NCI-H510A treated with DMSO at 0.1 percent for 48 hours (cell line): ENCODE data around the gene SF3A1.

Experiments
- DNase-seq: peaks from one replicate; lab custom pipeline; 2025; lab: John Stamatoyannopoulos, UW

SF3A1 gene

GRCh38 chr22:30323246-30323645, 33.4 kb downstream of the SF3A1 start:
- peak; percentile 52 for DNase-seq

GRCh38 chr22:30321461-30321860, 35.2 kb downstream of the SF3A1 start:
- DNase-seq, result no peak

- no peak for DNase-seq
Measured at GRCh38 chr22:30320021-30320556, 36.6 kb downstream of the SF3A1 start.

- DNase-seq, result no peak
Measured at GRCh38 chr22:30318799-30319419, 37.8 kb downstream of the SF3A1 start.

GRCh38 chr22:30317778-30318177, 38.9 kb downstream of the SF3A1 start:
- DNase-seq, result no peak

GRCh38 chr22:30315962-30316576, 40.6 kb downstream of the SF3A1 start:
- DNase-seq, result no peak

GRCh38 chr22:30314915-30315314, 41.8 kb downstream of the SF3A1 start:
- DNase-seq, result no peak

GRCh38 chr22:30313527-30314363, 42.9 kb downstream of the SF3A1 start:
- no peak for DNase-seq

- DNase-seq, result no peak
Measured at GRCh38 chr22:30312053-30312452, 44.6 kb downstream of the SF3A1 start.

GRCh38 chr22:30310881-30311771, 45.6 kb downstream of the SF3A1 start:
- no peak for DNase-seq

GRCh38 chr22:30309951-30310741, 46.5 kb downstream of the SF3A1 start:
- peak; percentile 17 for DNase-seq

- DNase-seq, result no peak
Measured at GRCh38 chr22:30308518-30309230, 48.0 kb downstream of the SF3A1 start.

- no peak for DNase-seq
Measured at GRCh38 chr22:30308093-30308492, 48.6 kb downstream of the SF3A1 start.

GRCh38 chr22:30307041-30307574, 49.6 kb downstream of the SF3A1 start:
- no peak for DNase-seq

- DNase-seq, result no peak
Measured at GRCh38 chr22:30306627-30307011, 50.1 kb downstream of the SF3A1 start.

- no peak for DNase-seq
Measured at GRCh38 chr22:30305906-30306626, 50.6 kb downstream of the SF3A1 start.

- no peak for DNase-seq
Measured at GRCh38 chr22:30305519-30305905, 51.2 kb downstream of the SF3A1 start.

- DNase-seq, result peak; percentile 27
Measured at GRCh38 chr22:30304495-30305244, 52.0 kb downstream of the SF3A1 start.

GRCh38 chr22:30302810-30303138, 53.9 kb downstream of the SF3A1 start:
- no peak for DNase-seq
